ENCODE data around the gene ENDOU. TPM values are rescaled to one million over a fixed set of nuclear protein-coding genes. Genes with fewer than 3 reads are reported as not detected.

Gene ENDOU
- total RNA-seq, 1 donor from 2014 or later, result not detected

Other genes with a start within 250 kb of the ENDOU start
- 36.2 and 39.2 TPM in 2 replicates for gene RPAP3, start 19.5 kb downstream of the ENDOU start, total RNA-seq
- gene RAPGEF3, start 33.4 kb upstream of the ENDOU start, total RNA-seq, result 5.9 and 8.4 TPM in 2 replicates
- gene SLC48A1, start 47.7 kb upstream of the ENDOU start, total RNA-seq, result 17.7 and 23.8 TPM in 2 replicates
- 76.3 and 92.2 TPM in 2 replicates for gene HDAC7, start 94.4 kb upstream of the ENDOU start, total RNA-seq
- 6.1 and 6.6 TPM in 2 replicates for gene VDR, start 179.5 kb upstream of the ENDOU start, total RNA-seq
- 19.4 and 30.0 TPM in 2 replicates for gene TMEM106C, start 238.1 kb upstream of the ENDOU start, total RNA-seq

All from astrocyte (in vitro differentiated cells and primary cell).